ENCODE data around the gene PLPPR2. TPM values are rescaled to one million over a fixed set of nuclear protein-coding genes. Genes with fewer than 3 reads are reported as not detected.

PLPPR2 gene
- total and polyA plus RNA-seq, 10 donors: 4.2 to 41.0 (median 22.7) TPM

- H3K4me3 ChIP-seq: no peak overlapping the region
- WGBS, 5 donors: 87 to 93% (median 90%) methylated on average over 4 of the region's 4 CpGs
- peaks cover 2 to 34% (median 13%) of the 10 kb centered on the region in 6 donors for H3K4me1 ChIP-seq
- peaks cover 0 to 35% (median 0%) of the 10 kb centered on the region in 7 donors for H3K27me3 ChIP-seq (replicated peaks in 1 of 7)
- TF ChIP-seq POLR2AphosphoS5 (IDR thresholded peaks at IDR 0.05) (no peak), POLR2A (IDR thresholded peaks at IDR 0.05) (no peak), CTCF (IDR thresholded peaks at IDR 0.05 in 8 of 11, conservative IDR thresholded peaks at IDR 0.05 in 3 of 11) (no peak)
- H3K36me3 ChIP-seq: no peaks in the 10 kb centered on the region
- intact Hi-C loops (cut with DNase I; ENCODE audit: low total_unique reads): no loop called here
- no peak for DNase-seq
- no peak overlapping the region for H3K27ac ChIP-seq
- H3K9me3 ChIP-seq: no peaks in the 10 kb centered on the region
Observed at GRCh38 chr19:11408591-11408990, 53.4 kb downstream of the PLPPR2 start.

DNA sequence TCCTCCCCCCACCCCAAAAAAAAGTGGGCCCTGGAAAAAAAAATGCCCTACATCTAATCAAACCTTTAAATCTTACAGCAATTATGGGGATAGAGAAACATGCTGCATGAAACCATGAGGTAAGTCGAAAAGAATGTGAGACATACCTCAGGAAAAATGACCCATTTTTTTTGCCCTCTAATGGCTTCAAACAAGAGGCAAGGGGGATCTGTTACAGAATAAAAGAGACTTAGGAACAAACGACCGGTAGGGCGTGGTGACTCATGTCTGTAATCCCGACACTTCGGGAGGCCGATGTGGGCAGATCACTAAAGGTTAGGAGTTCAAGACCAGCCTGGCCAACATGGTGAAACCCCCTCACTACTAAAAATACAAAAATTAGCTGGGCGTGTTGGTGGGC is 55.5 kb downstream of the PLPPR2 start:
- H3K4me3 ChIP-seq: no peak overlapping the region
- no peak overlapping the region for H3K27ac ChIP-seq
- H3K27me3 ChIP-seq (replicated peaks in 1 of 7): peaks cover 0 to 35% (median 0%) of the 10 kb centered on the region in 7 donors
- 75 to 83% (median 79%) methylated on average over 8 of the region's 8 CpGs for WGBS, 5 donors
- no peaks in the 10 kb centered on the region for H3K36me3 ChIP-seq
- no peaks in the 10 kb centered on the region for H3K9me3 ChIP-seq
- intact Hi-C loops (cut with DNase I; ENCODE audit: low total_unique reads): no loop called here
- H3K4me1 ChIP-seq: peaks cover 0 to 18% (median 11%) of the 10 kb centered on the region in 6 donors
- DNase-seq: no peak
- TF ChIP-seq POLR2AphosphoS5 (IDR thresholded peaks at IDR 0.05) (no peak), POLR2A (IDR thresholded peaks at IDR 0.05) (no peak), CTCF (IDR thresholded peaks at IDR 0.05 in 8 of 11, conservative IDR thresholded peaks at IDR 0.05 in 3 of 11) (no peak)

GRCh38 chr19:11414544-11414943 is 59.3 kb downstream of the PLPPR2 start:
- Histone ChIP-seq H3K27me3 (replicated peaks in 1 of 7) (peaks cover 0 to 37% (median 14%) of the 10 kb centered on the region in 7 donors), H3K27ac (no peak overlapping the region), H3K36me3 (no peaks in the 10 kb centered on the region), H3K4me3 (no peak overlapping the region), H3K4me1 (peaks cover 4 to 18% (median 14%) of the 10 kb centered on the region in 6 donors), H3K9me3 (no peaks in the 10 kb centered on the region)
- TF ChIP-seq POLR2A (IDR thresholded peaks at IDR 0.05): no peak
- no peak for TF ChIP-seq CTCF (IDR thresholded peaks at IDR 0.05 in 8 of 11, conservative IDR thresholded peaks at IDR 0.05 in 3 of 11)
- TF ChIP-seq POLR2AphosphoS5 (IDR thresholded peaks at IDR 0.05): no peak
- no peak for DNase-seq
- intact Hi-C loops (cut with DNase I; ENCODE audit: low total_unique reads): no loop called here
- WGBS, 5 donors: 86 to 97% (median 94%) methylated on average over 2 of the region's 2 CpGs

Small RNA genes within 50 kb of the gene (small RNA-seq; reads per million reads assigned to genes)
- gene RF00019: 0 reads per million in 4 donors

Other genes starting within 250 kb of the PLPPR2 start
- 1 to 10 TPM; 2.0 to 9.7 (median 3.6) TPM for gene SPC24, start 199.7 kb upstream of the PLPPR2 start, total RNA-seq
- gene SPC24, start 199.7 kb upstream of the PLPPR2 start, polyA plus RNA-seq: 1 to 10 TPM; 1.7 to 4.4 (median 3.9) TPM
- 100 to 1,000 TPM in 4 of 7 donors, 10 to 100 TPM in 3; 47.7 to 144 (median 117) TPM for gene KANK2, start 157.9 kb upstream of the PLPPR2 start, total RNA-seq
- gene KANK2, start 157.9 kb upstream of the PLPPR2 start, polyA plus RNA-seq: 10 to 100 TPM; 16.3 to 34.9 (median 20.1) TPM
- gene ANGPTL8, start 115.8 kb upstream of the PLPPR2 start, total RNA-seq: not detected
- gene ANGPTL8, start 115.8 kb upstream of the PLPPR2 start, polyA plus RNA-seq: under 1 TPM in 1 of 3 donors, not detected in 2; 0.30 TPM
- 100 to 1,000 TPM in 1 of 7 donors, 10 to 100 TPM in 6; 26.2 to 105 (median 57.3) TPM for gene DOCK6, start 92.9 kb upstream of the PLPPR2 start, total RNA-seq
- gene DOCK6, start 92.9 kb upstream of the PLPPR2 start, polyA plus RNA-seq: 10 to 100 TPM; 12.5 to 45.8 (median 40.2) TPM
- gene TSPAN16, start 59.3 kb upstream of the PLPPR2 start, total RNA-seq: not detected
- gene TSPAN16, start 59.3 kb upstream of the PLPPR2 start, polyA plus RNA-seq: not detected
- gene RAB3D, start 15.8 kb upstream of the PLPPR2 start, total RNA-seq: 10 to 100 TPM; 26.7 to 51.3 (median 43.5) TPM
- 1 to 10 TPM; 2.5 to 6.4 (median 3.3) TPM for gene RAB3D, start 15.8 kb upstream of the PLPPR2 start, polyA plus RNA-seq
- gene TMEM205, start 9.2 kb upstream of the PLPPR2 start, total RNA-seq: 100 to 1,000 TPM in 3 of 7 donors, 10 to 100 TPM in 4; 44.1 to 143 (median 54.2) TPM
- 10 to 100 TPM; 65.8 to 82.0 (median 73.4) TPM for gene TMEM205, start 9.2 kb upstream of the PLPPR2 start, polyA plus RNA-seq
- gene CCDC159, start 8.9 kb upstream of the PLPPR2 start, total RNA-seq: 10 to 100 TPM; 40.1 to 57.5 (median 51.3) TPM
- gene CCDC159, start 8.9 kb upstream of the PLPPR2 start, polyA plus RNA-seq: 10 to 100 TPM; 34.7 to 83.7 (median 73.9) TPM
- gene SWSAP1, start 19.2 kb downstream of the PLPPR2 start, total RNA-seq: 1 to 10 TPM; 2.7 to 6.0 (median 4.0) TPM
- gene SWSAP1, start 19.2 kb downstream of the PLPPR2 start, polyA plus RNA-seq: 1 to 10 TPM; 7.0 to 9.3 (median 8.3) TPM
- 10 to 100 TPM; 15.0 to 24.0 (median 19.9) TPM for gene EPOR, start 28.9 kb downstream of the PLPPR2 start, total RNA-seq
- gene EPOR, start 28.9 kb downstream of the PLPPR2 start, polyA plus RNA-seq: 1 to 10 TPM; 4.5 to 8.2 (median 5.6) TPM
- 10 to 100 TPM; 17.9 to 57.7 (median 37.8) TPM for gene RGL3, start 63.9 kb downstream of the PLPPR2 start, total RNA-seq
- gene RGL3, start 63.9 kb downstream of the PLPPR2 start, polyA plus RNA-seq: 10 to 100 TPM in 2 of 3 donors, 1 to 10 TPM in 1; 5.1 to 16.4 (median 11.2) TPM
- gene ODAD3, start 79.7 kb downstream of the PLPPR2 start, total RNA-seq: 1 to 10 TPM in 3 of 7 donors, under 1 TPM in 4; 0.23 to 2.3 (median 0.85) TPM
- gene ODAD3, start 79.7 kb downstream of the PLPPR2 start, polyA plus RNA-seq: 1 to 10 TPM in 2 of 3 donors, under 1 TPM in 1; 0.59 to 2.1 (median 1.7) TPM
- 100 to 1,000 TPM; 114 to 258 (median 230) TPM for gene PRKCSH, start 80.2 kb downstream of the PLPPR2 start, total RNA-seq
- 100 to 1,000 TPM in 1 of 3 donors, 10 to 100 TPM in 2; 80.3 to 105 (median 86.0) TPM for gene PRKCSH, start 80.2 kb downstream of the PLPPR2 start, polyA plus RNA-seq
- not detected for gene ELAVL3, start 125.6 kb downstream of the PLPPR2 start, total RNA-seq
- under 1 TPM in 1 of 3 donors, not detected in 2; 0.02 TPM for gene ELAVL3, start 125.6 kb downstream of the PLPPR2 start, polyA plus RNA-seq
- 10 to 100 TPM in 2 of 7 donors, 1 to 10 TPM in 5; 6.9 to 11.8 (median 9.0) TPM for gene ZNF653, start 150.4 kb downstream of the PLPPR2 start, total RNA-seq
- gene ZNF653, start 150.4 kb downstream of the PLPPR2 start, polyA plus RNA-seq: 10 to 100 TPM in 1 of 3 donors, 1 to 10 TPM in 2; 3.5 to 11.6 (median 8.8) TPM
- 10 to 100 TPM; 30.2 to 37.6 (median 35.4) TPM for gene ECSIT, start 173.7 kb downstream of the PLPPR2 start, total RNA-seq
- 10 to 100 TPM; 41.6 to 55.1 (median 52.1) TPM for gene ECSIT, start 173.7 kb downstream of the PLPPR2 start, polyA plus RNA-seq
- 1 to 10 TPM; 1.5 to 9.7 (median 7.7) TPM for gene CNN1, start 183.4 kb downstream of the PLPPR2 start, total RNA-seq
- gene CNN1, start 183.4 kb downstream of the PLPPR2 start, polyA plus RNA-seq: 10 to 100 TPM in 2 of 3 donors, 1 to 10 TPM in 1; 5.3 to 13.0 (median 12.6) TPM
- gene ELOF1, start 203.8 kb downstream of the PLPPR2 start, total RNA-seq: 10 to 100 TPM; 21.8 to 44.6 (median 36.3) TPM
- 10 to 100 TPM; 63.1 to 77.1 (median 67.8) TPM for gene ELOF1, start 203.8 kb downstream of the PLPPR2 start, polyA plus RNA-seq
- 10 to 100 TPM; 41.7 to 74.4 (median 64.5) TPM for gene ACP5, start 222.2 kb downstream of the PLPPR2 start, total RNA-seq
- 100 to 1,000 TPM in 2 of 3 donors, 10 to 100 TPM in 1; 91.6 to 332 (median 200) TPM for gene ACP5, start 222.2 kb downstream of the PLPPR2 start, polyA plus RNA-seq
- gene ZNF627, start 242.1 kb downstream of the PLPPR2 start, total RNA-seq: 10 to 100 TPM; 11.6 to 14.5 (median 12.9) TPM
- 1 to 10 TPM; 4.5 to 8.6 (median 8.1) TPM for gene ZNF627, start 242.1 kb downstream of the PLPPR2 start, polyA plus RNA-seq